NCI-H1092 treated with DMSO at 0.1 percent for 48 hours (cell line): Measurements from ENCODE around the gene FAM50A.
"Not testable (repeated sequence)": the region's sequence is repeated elsewhere in the genome, so short reads cannot be mapped to it uniquely, and the experiment has no call there.

Experiments
- DNase-seq: peaks from one replicate; lab custom pipeline; 2025; lab: John Stamatoyannopoulos, UW

The FAM50A gene

DNA sequence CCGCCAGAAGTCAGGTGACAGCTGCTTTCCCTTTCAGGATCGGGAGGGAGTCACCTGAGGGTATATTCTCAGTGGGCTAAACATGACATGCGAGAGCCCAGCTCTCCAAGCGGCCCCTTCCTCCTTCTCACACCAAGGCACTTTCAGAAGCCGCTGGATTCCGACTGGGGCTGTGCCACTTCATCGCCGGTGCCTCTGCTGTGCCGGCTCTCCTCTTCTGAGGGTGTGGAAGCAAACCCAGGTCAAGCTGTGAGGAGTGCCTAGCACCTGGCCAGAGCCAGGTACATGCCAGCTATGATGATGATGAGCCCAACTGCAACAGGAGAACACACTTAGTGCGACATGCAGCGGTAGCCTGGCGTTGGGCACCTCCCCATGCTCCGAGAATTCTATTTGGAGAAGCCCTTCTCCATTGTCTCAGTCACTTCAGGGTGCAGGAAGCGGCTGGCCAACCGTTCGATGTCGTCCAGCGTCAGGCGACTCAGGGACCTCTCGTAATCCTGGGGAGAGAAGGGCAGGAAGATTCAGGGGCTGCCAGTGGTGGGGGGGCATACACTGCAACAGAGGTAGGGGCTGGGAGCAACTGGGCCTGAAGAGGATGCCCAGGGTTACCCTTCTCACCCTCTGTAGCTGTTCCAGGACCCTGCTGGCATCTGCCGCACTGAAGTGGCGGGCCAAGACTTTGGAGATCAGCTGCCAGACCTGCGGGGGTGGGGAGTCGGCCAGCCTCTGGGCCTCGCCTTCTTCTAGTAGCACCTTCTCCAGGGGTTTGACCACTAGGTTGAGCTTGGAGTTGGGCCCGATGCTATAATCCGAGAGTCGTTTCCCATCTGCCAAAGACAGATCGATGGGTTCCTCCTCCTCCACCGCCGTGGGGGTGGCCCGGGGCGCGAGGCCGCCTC lies 41.5 kb downstream of the FAM50A start:
- DNase-seq: peak; percentile 11

DNA sequence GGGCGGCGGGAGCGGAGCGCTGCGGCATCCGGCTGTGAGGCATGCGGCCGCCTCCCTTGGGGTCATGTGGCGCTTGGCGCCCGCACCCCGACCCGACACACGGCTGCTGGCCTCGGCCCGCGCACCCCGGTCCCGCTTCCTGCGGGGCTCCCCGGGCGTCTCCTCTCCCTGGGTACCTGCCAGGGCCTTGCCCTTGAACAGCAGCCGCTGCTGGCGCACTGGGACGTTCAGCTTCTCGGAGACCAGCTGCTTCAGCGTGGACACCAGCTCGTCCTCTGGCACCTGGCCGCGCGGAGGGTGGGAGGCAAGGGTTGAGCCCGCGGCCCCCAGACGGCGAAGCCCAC lies 42.1 kb downstream of the FAM50A start:
- DNase-seq: peak; percentile 34

DNA sequence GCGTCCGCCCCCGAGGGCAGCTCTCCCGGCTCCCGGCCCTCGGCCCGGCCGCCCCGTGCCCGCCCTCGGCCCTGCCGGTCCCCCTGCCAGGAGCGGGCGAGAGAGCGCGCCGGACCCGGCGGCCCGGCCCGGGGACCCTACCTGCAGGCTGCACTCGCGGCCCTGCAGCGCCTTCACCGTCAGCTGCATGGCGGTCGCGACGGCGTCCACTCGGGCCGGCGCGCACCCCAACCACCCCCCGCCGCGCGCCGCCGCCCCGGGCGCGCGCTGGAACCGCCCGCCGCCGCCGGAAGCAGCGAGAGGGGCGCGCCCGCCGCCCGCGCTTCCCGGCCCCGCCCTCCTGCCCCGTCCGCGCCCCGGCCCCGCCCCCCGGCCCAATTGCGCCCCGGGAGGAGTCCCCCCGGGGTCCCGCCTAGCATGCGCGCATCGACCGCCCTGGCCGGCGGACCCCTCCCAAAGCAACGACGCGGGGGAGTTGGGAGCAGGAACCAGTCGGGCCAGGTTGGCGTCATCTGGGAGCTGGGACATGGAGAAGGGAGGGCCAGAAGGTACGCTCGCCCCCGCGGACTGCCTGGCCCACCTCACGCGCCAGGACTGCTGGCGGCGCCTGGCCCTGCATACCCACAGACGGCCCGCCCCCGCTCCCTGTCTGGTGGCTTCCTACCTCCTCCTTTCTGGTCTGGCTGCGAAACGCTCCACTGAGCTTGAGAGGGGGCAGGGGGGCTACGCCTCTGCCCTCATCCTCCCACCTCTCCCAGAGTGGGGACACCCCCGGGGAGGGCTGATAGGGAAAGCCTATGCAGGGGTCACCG lies 42.7 kb downstream of the FAM50A start, which contains the start of gene UBL4A:
TSS of gene UBL4A (minus strand) at position 220 of the 812 bp plus-strand sequence. CDS start at position 189, 31 bp downstream.
- DNase-seq: peak; percentile 34

DNA sequence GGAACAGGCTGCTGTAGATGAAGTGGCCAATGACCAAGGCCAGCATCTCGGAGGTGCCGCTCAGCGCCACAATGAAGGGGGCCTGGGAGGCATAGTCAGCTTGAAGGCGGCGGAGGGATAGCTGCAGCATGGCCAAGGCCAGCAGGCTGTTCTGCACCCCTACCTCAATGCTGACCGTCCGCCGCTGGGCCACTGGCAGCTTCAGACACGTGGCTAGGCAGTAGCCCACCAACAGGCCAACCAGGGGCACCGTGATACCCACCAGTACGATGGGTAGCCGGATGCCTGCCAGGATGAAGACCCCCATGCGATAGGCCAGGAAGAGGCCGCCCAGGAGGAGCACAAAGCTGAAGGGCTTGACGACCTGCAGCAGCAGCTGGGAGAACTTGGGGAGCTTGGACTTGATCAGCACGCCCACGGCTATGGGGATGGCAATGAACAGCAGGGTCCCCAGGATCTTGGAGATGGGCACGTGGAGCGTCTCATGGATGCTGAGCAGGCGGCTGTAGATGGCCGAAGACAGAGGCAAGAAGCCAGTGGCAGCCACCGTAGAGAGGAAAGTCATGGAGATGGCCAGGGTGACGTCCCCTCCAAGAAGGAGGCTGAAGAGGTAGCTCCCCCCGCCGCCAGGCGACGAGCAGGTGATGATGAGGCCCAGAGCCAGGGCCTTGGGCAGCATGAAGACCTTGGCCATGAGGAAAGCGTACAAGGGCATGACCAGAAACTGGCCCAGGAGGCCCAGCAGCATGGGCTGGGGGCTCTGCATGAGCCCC lies 43.8 kb downstream of the FAM50A start:
- no peak for DNase-seq

DNA sequence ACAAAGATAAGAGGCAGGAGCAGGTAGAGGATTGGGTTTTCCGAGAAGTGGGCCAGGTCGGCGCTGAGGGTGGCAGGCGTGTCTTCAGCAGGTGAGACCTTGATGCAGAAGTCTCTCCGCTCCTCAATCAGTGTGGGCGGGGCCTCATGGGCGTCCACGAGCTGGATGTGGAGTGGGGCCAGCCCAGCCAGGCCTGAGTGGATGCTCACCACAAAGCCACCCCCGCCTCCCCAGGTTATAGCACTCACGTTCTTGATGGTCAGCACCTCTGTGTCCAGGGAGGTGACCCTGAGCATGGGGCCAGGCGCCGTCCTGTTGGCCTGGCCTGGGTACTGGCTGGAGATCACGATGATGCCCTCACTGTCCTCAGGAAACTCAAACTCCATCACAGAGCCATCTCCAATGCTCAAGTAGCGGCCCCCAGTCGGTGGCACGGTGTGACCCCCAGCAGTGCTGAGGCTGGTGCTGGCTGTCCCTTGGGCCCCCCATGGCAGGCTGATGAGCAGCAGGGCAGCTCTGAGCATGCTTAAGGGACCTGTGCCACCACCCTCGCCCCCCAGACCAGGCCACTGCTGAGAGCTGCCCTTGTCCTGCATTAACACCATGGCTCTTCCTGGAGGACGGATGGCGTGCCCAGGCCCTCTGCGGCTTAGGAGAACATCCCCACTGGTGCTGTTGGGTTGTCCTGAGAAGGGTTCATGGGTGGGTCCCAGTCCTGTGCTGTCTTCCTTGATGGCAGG lies 44.6 kb downstream of the FAM50A start:
- no peak for DNase-seq

DNA sequence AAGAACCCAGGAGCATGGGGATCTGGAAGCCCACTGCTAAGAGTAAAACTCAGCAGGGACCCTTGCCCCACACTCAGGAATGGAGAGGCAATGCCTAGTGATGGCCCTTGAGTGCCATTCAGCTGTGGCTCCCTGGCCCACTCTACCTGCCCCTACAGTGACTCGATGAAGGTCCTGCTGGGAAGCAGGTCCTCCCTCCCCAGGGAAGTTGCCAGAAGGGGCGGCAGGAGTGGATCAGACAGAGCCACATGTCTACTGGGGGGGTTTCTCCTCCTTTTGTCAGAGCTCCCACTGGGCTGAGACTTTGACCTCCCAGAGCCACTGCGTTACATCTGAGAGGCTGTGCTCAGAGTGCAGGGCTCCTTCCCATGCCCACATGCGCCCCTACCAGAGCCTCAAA lies 45.2 kb downstream of the FAM50A start:
- DNase-seq: no peak

DNA sequence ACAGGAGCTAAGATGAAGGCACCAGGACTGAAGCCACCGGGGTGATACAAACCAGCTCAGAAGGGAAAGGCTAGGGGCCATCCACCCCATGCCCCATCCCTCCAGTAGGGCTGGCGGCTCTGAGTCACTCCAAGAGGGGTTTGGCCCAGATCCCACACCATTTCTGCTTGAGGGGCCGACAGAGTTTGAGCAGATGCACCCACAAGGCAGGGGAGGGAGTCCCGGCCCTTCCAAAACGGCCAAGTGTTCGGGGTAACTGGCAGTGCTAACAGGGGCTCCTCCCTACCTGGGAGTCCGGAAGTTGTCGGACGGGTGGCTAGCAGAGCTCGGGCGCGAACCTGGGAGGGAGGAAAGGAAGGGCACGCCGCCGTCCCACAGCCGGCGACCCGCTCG lies 46.1 kb downstream of the FAM50A start:
- peak; percentile 31 for DNase-seq

DNA sequence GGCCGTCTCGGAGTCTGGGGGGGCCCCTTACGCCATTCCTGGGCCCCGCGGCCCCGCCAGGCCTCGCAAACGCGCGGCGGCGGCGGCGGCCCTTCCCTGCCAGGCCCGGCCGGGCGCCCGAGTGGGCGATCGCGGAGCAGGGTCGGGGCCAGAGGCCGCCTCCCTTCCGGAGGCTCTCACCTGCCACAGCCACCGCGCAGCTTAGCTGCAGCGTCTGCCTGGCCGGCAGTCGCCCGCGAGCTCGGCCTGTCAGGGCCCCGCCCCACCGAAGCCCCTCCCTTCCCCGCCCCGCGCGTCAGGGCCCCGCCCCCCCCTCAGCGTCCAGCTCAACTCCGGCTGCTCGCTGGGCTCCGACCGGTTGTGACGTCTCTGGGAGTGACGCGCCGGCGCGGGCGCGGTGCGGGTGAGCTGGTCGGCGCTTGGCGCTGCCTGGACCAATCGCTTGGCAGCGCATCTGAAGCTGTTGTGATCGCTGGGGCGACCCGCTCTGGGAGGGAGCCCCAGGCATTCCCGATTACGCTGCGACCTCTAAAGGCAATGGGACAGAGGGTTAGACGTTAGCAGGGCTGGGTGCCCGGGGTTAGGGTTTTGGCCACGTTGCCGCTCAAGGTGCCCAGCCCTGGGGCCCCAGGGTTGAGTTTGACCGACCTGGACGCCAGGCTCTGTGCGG lies 46.6 kb downstream of the FAM50A start, which contains the start of gene SLC10A3:
TSS of gene SLC10A3 (minus strand) at position 216 of the 670 bp plus-strand sequence. CDS start 1,689 bp downstream, outside the sequence.
- peak; percentile 92 for DNase-seq

DNA sequence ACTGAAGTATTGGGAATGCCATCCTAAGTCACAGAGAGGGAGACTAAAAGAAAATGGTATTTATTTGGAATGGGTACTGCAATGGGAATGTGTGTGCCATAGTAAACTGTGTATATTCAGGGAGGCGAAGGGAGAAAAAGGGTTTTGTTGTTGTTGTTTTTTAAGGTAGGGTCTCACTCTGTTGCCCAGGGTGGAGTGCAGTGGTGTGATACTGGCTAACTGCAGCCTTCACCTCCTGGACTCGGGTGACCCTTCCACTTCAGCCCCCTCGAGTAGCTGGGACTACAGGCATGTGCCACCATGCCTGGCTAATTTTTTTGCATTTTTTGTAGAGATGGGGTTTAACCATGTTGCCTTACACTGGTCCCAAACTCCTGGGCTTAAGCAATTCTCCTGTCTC lies 50.8 kb downstream of the FAM50A start:
- no peak for DNase-seq

DNA sequence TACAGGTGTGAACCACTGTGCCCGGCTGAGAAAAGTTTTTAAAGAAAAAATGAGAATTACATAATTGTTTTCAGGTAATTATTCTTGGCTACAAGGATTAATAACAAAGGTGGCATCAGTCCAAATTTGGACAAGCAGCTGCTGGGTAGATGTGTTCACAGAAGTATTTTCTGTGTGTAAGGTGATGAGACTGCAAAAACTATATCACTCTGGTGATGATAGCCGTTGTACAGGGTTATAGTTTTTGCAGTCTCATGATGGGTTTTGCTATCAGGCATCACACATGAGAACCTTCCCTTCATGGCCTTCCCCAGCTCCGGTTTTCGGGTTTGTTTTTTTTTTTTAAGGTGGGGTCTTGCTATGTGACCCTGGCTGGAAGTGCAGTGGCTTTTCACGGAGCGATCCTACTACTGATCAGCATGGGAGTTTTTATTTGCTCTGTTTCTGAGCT lies 51.6 kb downstream of the FAM50A start:
- DNase-seq: no peak

DNA sequence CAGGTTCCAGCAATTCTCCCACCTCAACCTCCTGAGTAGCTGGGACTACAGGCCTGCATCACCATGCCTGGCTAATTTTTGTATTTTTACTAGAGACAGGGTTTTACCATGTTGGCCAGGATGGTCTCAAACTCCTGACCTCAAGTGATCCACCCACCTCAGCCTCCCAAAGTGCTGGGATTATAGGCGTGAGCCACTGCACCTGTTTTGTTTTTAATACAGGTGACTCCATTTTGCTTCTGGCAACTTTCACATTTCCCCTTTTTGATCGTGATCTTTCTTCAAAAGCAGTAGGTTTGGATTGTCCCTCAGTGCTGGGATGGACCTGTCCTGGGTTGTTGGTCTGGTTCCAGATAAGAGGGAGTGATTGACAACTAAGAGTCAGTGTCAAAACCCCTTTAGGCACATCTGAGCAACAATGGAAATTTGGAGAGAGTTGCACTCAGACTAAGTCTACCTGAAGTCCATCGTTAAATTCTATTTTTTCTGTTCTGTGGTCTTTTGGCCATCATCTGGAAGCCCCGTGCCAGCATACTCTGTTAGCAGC lies 52.7 kb downstream of the FAM50A start:
- not testable (repeated sequence) for DNase-seq
